Erythroblast (primary cell): Measurements from ENCODE around the gene TENM3.

ENCODE experiments used
- DNase-seq, 2 experiments: peaks; one replicate each; lab custom pipeline; 2025; lab: John Stamatoyannopoulos, UW
- GATA1 ChIP-seq: IDR thresholded peaks from 2 replicates; pipeline ENCODE4 v1.6.1; 2011; ENCODE audit warnings: low read depth, mild to moderate bottlenecking, control low read depth, low read length, moderate library complexity
- POLR2A ChIP-seq: IDR thresholded peaks from 2 replicates; pipeline ENCODE4 v1.6.1; 2011; ENCODE audit warnings: mild to moderate bottlenecking, low read length

Gene TENM3

GRCh38 chr4:182216005-182216404, 27.2 kb upstream of the TENM3 start:
- no peak for DNase-seq
- no peak for TF ChIP-seq GATA1
- TF ChIP-seq POLR2A = no peak

- DNase-seq = no peak
- no peak for TF ChIP-seq POLR2A
- TF ChIP-seq GATA1 = no peak
These were observed 23.7 kb upstream of the TENM3 start for GRCh38 chr4:182219411-182220056.

GRCh38 chr4:182221987-182222386, 21.2 kb upstream of the TENM3 start:
- no peak for TF ChIP-seq POLR2A
- TF ChIP-seq GATA1 = no peak
- no peak for DNase-seq

GRCh38 chr4:182222766-182223165, 20.4 kb upstream of the TENM3 start:
- DNase-seq = no peak
- no peak for TF ChIP-seq POLR2A
- TF ChIP-seq GATA1 = no peak

- TF ChIP-seq GATA1 (no peak), POLR2A (no peak)
- DNase-seq = no peak
These were observed 19.5 kb upstream of the TENM3 start for GRCh38 chr4:182223708-182224107.

- TF ChIP-seq GATA1 (no peak), POLR2A (no peak)
- DNase-seq = no peak
These were observed 18.9 kb upstream of the TENM3 start for GRCh38 chr4:182224192-182224850.

- no peak for TF ChIP-seq GATA1
- no peak for TF ChIP-seq POLR2A
These were observed 17.8 kb upstream of the TENM3 start for GRCh38 chr4:182225257-182225852.

GRCh38 chr4:182227611-182228010, 15.6 kb upstream of the TENM3 start:
- no peak for DNase-seq
- TF ChIP-seq POLR2A (no peak), GATA1 (no peak)

More at GRCh38 chr4:182225257-182225852, 17.8 kb upstream of the TENM3 start:
- DNase-seq = no peak

GRCh38 chr4:182228991-182229577, 14.1 kb upstream of the TENM3 start:
- no peak for DNase-seq
- TF ChIP-seq GATA1 (no peak), POLR2A (no peak)

- DNase-seq = no peak
- no peak for TF ChIP-seq GATA1
- no peak for TF ChIP-seq POLR2A
These were observed 12.9 kb upstream of the TENM3 start for GRCh38 chr4:182230256-182230655.

GRCh38 chr4:182231080-182231479, 12.1 kb upstream of the TENM3 start:
- no peak for DNase-seq
- TF ChIP-seq POLR2A (no peak), GATA1 (no peak)

GRCh38 chr4:182231496-182231895, 11.7 kb upstream of the TENM3 start:
- TF ChIP-seq POLR2A = no peak
- no peak for TF ChIP-seq GATA1
- DNase-seq = no peak

GRCh38 chr4:182233310-182234090, 9.7 kb upstream of the TENM3 start:
- DNase-seq = no peak
- TF ChIP-seq GATA1 = no peak
- no peak for TF ChIP-seq POLR2A
